Fibroblast of the conjunctiva (primary cell): Measurements from ENCODE around the gene ABCA9.
"Not testable (repeated sequence)": the region's sequence is repeated elsewhere in the genome, so short reads cannot be mapped to it uniquely, and the experiment has no call there.

Experiments
- DNase-seq: peaks from one replicate; pipeline ENCODE4 v3.0.0-alpha.2; 2010; ENCODE audit warnings: low read depth

Gene ABCA9

DNA sequence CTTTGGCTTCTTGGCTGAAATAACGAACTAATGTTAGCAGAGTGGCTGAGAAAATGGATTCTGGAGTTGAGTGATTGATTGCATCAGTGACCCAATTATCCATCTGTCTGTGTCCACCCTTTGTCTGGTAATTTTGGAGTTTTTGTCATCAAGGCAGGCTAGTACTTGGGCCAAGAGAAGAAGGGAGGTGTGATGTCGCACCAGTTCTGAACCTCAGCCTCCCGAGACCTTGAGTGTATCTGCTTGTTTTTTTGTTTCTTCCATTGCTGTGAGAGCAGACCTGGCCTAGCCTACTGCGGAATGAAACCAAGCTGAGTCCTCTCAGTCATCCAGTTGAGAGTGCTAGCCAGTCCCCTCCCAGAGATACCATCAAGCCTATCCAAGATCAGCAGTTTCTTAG, 110.0 kb downstream of the ABCA9 start:
- no peak for DNase-seq

DNA sequence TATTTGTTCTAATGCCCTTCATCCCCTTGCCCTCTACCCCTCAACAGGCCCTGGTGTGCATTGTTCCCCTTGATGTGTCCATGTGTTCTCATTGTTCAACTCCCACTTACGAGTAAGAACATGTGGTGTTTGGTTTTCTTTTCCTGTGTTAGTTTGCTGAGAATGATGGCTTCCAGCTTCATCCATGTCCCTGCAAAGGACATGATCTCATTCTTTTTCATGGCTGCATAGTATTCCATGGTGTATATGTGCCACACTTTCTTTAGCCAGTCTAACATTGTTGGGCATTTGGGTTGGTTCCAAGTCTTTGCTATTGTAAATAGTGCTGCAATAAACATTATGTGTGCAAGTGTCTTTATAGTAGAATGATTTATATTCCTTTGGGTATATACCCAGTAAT, 112.9 kb downstream of the ABCA9 start:
- DNase-seq = not testable (repeated sequence)

DNA sequence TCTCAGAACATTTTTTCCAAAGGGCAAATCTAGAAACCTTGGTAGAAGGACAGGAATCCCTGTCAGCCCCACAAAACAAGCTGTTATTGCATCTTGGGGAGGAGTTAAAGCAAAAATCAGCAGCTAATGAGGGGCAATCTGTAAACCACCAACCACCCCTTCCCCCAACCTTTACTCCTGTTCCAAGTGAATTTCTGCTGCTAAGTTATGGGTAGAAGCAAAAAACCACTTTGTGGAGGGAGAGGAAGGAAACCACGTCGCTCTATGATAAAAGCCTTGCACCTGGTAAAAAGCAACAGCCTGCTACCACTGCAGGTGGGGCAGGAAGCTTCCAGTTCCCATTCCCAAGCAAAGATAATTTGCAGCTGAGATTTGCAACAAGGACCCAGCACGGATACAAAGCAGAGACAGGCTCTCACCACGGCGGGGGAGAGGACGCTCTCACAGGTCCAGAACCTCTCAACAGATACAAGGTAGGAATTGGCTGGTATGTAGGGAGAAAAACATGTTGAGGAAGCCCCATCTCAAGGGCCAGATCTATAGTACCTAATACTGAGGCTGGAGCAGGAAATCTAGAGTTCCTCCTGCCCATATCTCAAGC, 116.2 kb downstream of the ABCA9 start:
- no peak for DNase-seq

DNA sequence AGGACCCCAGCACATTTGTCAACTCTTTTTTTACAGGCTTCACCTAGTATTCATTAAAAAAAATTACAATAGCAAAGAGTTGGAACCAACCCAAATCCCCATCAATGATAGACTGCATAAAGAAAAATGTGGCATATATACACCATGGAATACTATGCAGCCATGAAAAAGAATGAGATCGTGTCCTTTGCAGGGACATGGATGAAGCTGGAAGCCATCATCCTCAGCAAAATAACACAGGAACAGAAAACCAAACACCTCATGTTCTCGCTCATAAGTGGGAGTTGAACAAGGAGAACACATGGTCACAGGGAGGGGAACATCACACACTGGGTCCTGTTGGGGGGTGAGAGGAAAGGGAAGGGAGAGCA, 116.9 kb downstream of the ABCA9 start:
- DNase-seq = not testable (repeated sequence)

DNA sequence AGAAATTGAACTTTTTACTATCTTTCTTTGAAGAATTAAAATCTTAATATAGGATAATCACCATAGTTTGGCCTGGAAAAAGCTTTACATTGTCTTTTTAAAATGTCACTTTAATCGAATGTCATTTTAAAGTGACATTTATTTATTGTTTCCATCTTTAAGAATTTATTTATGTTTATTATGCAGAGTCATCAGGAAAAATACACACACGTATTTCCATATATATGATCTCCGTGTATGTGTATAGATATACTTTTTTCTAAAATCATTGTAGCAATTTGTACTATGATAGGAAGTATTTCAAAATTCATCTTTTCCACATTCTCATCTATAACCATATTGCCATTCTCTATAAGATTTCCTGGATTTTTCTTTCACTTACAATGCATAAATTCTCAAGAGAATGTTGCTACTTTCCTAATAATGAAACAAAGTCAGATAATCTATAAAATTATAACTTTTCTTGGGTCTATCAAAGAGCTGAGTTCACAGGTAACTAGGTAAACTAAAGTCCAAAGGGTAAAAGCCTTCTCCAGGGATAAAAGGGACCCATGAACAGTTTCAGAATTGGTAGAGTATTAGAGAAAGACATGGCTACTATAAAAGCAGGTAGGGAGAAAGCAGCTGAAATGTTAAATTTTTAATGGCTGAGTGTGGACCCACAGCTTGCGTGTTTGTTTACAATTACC, 117.5 kb downstream of the ABCA9 start:
- no peak for DNase-seq

DNA sequence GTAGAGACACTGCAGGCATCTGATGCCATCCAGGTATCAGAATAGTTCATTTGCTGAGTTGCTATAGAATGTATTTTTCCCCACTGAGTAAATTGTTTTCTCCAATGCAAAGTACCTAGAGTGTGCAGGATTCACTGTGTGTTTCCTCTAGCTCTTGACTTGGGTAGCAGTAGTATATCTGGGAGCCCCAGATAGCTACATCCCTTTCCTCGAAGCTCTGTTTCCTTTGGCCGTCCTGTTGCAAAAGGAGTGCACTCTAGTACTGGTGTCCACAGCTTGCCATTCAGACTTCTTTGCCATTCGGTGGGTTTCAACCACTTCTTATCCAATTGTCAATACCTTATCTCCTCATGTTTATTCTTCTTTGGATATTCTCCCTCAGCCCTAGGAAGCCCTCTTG, 118.3 kb downstream of the ABCA9 start:
- no peak for DNase-seq

DNA sequence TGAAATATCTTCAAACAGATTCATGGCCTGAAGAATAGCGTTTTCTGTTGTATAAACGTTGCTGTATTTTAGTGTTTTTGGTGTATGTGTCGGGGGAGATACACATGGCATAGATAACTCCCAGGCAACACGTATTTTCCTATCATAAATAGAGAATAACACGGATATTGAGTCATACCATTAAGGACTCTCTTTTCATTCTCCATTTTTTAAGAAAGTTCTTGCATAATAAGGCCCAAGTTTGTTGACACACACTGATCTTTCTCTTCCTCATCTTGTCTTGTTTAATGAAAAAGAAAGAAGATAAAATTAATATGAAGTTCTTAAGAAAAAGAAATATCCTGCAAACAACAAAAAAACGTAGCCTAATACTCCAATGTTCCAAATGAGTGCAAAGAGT, 119.0 kb downstream of the ABCA9 start:
- no peak for DNase-seq

DNA sequence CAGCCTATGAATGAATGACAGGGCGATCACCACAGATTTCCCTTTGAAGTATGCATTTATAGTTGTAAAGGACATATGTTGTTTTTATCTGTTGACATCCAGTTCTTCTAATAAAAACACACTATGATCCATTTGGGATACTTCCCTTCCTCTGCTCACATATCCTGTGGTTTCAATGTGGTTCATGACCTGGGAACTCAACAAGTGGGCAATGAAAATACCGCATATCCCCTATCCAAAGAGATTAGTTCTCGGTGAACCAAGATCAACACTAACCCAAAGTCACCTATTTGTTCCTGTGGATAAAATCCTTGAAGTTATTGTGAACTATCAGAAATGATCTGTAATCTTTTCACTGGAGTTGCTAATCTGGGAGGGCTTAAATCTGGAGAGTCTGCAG, 121.5 kb downstream of the ABCA9 start:
- DNase-seq = no peak

DNA sequence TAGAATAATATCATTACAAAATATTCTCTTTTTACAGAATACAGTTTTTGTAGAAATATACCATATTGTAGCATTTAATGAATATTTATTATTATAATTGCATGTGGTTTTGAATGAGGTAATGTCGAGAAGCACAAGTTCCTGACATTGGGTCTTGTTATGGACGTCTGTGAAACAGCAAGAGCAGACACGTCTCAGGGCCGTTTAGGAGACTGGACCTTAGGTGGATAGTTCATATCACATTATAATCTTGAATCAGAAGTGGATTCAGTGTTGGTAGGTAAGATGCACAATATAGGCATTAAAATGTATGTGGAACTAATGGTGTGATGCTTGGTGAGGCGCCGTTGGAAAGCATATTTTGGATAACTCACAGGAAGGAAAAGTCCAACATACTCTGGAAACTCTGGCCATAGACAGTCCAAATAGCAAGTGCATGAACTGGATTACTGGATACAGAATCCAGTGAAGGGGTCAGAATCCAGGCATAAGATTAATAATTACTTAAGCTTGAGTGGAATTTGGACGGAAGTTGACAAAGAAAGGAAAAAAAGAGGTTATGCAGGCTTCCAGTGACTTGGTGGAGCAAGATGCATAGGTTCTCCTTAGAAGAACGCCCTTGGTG, 122.7 kb downstream of the ABCA9 start:
- DNase-seq = no peak

DNA sequence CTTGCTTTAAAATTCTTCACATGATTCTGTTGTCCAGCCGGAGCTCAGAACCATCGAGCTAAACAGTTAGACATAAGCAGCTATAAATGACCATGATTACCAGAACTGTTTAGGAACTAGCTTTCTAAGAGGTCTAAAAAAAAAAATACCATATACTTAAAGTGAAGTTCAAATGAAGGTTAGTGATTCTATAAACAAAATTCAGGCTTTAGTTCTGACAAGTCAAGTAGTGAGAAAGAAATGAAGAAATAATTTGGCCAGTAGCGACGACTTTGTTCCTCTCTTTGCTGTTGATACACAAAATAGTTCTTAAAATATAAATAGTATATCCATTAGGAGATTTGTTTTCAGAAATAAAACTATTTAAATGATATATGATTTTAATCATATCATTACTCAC, 133.2 kb downstream of the ABCA9 start:
- DNase-seq = no peak

DNA sequence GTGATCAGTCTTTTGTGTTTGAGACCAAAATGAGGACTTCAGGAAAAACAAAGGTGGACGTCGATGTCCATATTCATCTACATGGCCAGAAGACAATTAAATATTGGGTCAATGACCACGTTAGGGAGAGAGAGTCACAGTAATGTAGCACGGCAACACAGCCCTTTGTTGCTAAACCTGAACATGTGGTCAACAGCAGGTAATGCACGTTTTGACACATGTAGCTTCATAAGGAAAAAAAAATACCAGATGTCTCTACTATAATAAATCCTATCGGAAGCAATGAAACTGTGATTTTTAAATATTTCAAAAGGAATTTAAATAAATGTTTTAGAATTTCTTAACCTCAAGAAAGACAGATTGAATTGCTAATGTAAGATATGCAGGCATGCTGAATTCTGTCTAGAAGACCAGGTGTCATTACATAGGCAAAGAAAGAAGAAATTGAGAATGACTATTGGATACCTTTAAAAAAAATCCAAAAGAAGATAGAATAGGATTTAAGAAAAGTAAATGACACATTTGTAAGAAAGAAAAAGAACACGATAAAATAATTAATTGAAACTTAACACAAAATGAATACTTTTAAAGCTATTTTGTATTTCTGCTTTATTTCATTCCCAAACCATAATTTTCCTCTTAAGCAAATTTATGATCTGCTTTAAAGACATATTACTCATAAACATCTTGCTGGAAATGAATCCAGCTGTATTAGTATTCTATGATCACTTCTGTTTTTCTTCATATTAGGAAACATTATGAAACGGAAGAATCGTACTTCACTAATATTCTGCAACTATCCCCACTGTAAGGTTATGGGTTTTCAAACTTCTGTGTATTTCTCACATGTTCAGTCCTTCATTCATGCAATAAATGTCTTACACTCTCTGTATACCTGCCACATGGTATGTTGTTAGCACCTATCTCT, 135.7 kb downstream of the ABCA9 start:
- DNase-seq = no peak
